WTC11 (cell line): ENCODE results near the gene PLIN5.

Experiments used
- ELF4 ChIP-seq: sonication (generic); formaldehyde crosslinking; IDR thresholded peaks from 2 replicates; pipeline ENCODE4 v1.8.1; 2022; ENCODE audit warnings: low read depth, mild to moderate bottlenecking, moderate library complexity, missing genetic modification reagents
- FOXJ3 ChIP-seq: sonication (generic); formaldehyde crosslinking; IDR thresholded peaks from 2 replicates; pipeline ENCODE4 v1.9.0; 2021; ENCODE audit warnings: missing genetic modification reagents, mild to moderate bottlenecking, borderline replicate concordance
- FOXK1 ChIP-seq: sonication (generic); formaldehyde crosslinking; IDR thresholded peaks from 2 replicates; pipeline ENCODE4 v1.8.0; 2022; ENCODE audit warnings: mild to moderate bottlenecking, moderate library complexity, missing genetic modification reagents
- FOXP1 ChIP-seq: sonication (generic); formaldehyde crosslinking; IDR thresholded peaks from 2 replicates; pipeline ENCODE4 v1.8.0; 2022; ENCODE audit warnings: missing genetic modification reagents, mild to moderate bottlenecking, moderate library complexity, borderline replicate concordance
- JUN ChIP-seq: sonication (generic); formaldehyde crosslinking; IDR thresholded peaks from 2 replicates; pipeline ENCODE4 v1.8.0; 2023; ENCODE audit warnings: mild to moderate bottlenecking, missing genetic modification reagents
- NR1H2 ChIP-seq: sonication (generic); formaldehyde crosslinking; IDR thresholded peaks from 2 replicates; pipeline ENCODE4 v1.9.0; 2021; ENCODE audit warnings: mild to moderate bottlenecking, moderate library complexity, missing genetic modification reagents
- SP1 ChIP-seq: sonication (generic); formaldehyde crosslinking; conservative IDR thresholded peaks from 2 replicates; pipeline ENCODE4 v1.8.1; 2022; ENCODE audit warnings: missing genetic modification reagents
- TEAD1 ChIP-seq: sonication (generic); formaldehyde crosslinking; IDR thresholded peaks from 2 replicates; pipeline ENCODE4 v1.8.0; 2022; ENCODE audit warnings: mild to moderate bottlenecking, missing genetic modification reagents
- TF ChIP-seq, protein P1 (sequence below): fragments of 200-600 bp; IDR thresholded peaks from 2 replicates; pipeline ENCODE4 v1.8.0; 2022; ENCODE audit warnings: antibody characterized with exemption
- TF ChIP-seq, protein P2 (sequence below): fragments of 250-450 bp; sonication (Bioruptor Pico); IDR thresholded peaks from 2 replicates; pipeline ENCODE4 v1.8.0; 2021; ENCODE audit warnings: mild to moderate bottlenecking
- TF ChIP-seq, protein P3 (sequence below): fragments of 250-450 bp; sonication (Bioruptor Pico); IDR thresholded peaks from 2 replicates; pipeline ENCODE4 v2.1.2; 2022; ENCODE audit warnings: mild to moderate bottlenecking, moderate library complexity
- TF ChIP-seq, protein P4 (sequence below): sonication (generic); formaldehyde crosslinking; IDR thresholded peaks from 2 replicates; pipeline ENCODE4 v1.8.1; 2022; ENCODE audit warnings: mild to moderate bottlenecking, moderate library complexity, missing genetic modification reagents
- TF ChIP-seq, protein P5 (sequence below): sonication (generic); formaldehyde crosslinking; conservative IDR thresholded peaks from 2 replicates; pipeline ENCODE4 v1.8.1; 2022; ENCODE audit warnings: mild to moderate bottlenecking, missing genetic modification reagents
- TF ChIP-seq, protein P6 (sequence below): sonication (generic); formaldehyde crosslinking; IDR thresholded peaks from 2 replicates; pipeline ENCODE4 v1.8.0; 2022; ENCODE audit warnings: missing genetic modification reagents

DNA sequence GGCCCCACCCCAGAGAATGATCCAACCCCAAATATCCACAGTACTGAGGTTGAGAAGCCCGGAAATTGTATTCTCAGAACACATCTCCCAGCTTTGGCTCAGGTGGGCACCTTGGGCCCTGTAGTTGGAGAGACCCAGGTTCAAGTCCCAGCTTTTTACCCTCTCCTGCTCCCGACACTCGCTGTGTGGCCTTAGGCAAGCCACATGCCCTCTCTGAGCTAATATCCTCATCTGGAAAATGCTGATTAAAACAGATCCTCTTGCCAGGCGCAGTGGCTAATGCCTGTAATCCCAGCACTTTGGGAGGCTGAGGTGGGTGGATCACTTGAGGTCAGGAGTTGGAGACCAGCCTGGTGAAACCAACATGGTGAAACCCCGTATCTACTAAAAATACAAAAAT, 19.3 kb downstream of the PLIN5 start:
- TF ChIP-seq ELF4 (CRISPR knock-in tag) = no peak
- TF ChIP-seq, protein P1, sequence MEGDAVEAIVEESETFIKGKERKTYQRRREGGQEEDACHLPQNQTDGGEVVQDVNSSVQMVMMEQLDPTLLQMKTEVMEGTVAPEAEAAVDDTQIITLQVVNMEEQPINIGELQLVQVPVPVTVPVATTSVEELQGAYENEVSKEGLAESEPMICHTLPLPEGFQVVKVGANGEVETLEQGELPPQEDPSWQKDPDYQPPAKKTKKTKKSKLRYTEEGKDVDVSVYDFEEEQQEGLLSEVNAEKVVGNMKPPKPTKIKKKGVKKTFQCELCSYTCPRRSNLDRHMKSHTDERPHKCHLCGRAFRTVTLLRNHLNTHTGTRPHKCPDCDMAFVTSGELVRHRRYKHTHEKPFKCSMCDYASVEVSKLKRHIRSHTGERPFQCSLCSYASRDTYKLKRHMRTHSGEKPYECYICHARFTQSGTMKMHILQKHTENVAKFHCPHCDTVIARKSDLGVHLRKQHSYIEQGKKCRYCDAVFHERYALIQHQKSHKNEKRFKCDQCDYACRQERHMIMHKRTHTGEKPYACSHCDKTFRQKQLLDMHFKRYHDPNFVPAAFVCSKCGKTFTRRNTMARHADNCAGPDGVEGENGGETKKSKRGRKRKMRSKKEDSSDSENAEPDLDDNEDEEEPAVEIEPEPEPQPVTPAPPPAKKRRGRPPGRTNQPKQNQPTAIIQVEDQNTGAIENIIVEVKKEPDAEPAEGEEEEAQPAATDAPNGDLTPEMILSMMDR = no peak
- TF ChIP-seq, protein P2, sequence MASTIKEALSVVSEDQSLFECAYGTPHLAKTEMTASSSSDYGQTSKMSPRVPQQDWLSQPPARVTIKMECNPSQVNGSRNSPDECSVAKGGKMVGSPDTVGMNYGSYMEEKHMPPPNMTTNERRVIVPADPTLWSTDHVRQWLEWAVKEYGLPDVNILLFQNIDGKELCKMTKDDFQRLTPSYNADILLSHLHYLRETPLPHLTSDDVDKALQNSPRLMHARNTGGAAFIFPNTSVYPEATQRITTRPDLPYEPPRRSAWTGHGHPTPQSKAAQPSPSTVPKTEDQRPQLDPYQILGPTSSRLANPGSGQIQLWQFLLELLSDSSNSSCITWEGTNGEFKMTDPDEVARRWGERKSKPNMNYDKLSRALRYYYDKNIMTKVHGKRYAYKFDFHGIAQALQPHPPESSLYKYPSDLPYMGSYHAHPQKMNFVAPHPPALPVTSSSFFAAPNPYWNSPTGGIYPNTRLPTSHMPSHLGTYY = no peak
- TF ChIP-seq FOXJ3 (CRISPR knock-in tag) = no peak
- TF ChIP-seq TEAD1 (CRISPR knock-in tag) = no peak
- TF ChIP-seq, protein P3, sequence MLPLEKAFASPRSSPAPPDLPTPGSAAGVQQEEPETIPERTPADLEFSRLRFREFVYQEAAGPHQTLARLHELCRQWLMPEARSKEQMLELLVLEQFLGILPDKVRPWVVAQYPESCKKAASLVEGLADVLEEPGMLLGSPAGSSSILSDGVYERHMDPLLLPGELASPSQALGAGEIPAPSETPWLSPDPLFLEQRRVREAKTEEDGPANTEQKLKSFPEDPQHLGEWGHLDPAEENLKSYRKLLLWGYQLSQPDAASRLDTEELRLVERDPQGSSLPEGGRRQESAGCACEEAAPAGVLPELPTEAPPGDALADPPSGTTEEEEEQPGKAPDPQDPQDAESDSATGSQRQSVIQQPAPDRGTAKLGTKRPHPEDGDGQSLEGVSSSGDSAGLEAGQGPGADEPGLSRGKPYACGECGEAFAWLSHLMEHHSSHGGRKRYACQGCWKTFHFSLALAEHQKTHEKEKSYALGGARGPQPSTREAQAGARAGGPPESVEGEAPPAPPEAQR (CRISPR knock-in tag) = no peak
- TF ChIP-seq, protein P4, sequence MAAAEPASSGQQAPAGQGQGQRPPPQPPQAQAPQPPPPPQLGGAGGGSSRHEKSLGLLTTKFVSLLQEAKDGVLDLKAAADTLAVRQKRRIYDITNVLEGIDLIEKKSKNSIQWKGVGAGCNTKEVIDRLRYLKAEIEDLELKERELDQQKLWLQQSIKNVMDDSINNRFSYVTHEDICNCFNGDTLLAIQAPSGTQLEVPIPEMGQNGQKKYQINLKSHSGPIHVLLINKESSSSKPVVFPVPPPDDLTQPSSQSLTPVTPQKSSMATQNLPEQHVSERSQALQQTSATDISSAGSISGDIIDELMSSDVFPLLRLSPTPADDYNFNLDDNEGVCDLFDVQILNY (CRISPR knock-in tag) = no peak
- TF ChIP-seq FOXK1 (CRISPR knock-in tag) = no peak
- TF ChIP-seq NR1H2 (CRISPR knock-in tag) = no peak
- TF ChIP-seq, protein P5, sequence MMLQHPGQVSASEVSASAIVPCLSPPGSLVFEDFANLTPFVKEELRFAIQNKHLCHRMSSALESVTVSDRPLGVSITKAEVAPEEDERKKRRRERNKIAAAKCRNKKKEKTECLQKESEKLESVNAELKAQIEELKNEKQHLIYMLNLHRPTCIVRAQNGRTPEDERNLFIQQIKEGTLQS = no peak
- no peak for TF ChIP-seq FOXP1 (CRISPR knock-in tag)
- no peak for TF ChIP-seq SP1 (CRISPR knock-in tag)
- TF ChIP-seq, protein P6, sequence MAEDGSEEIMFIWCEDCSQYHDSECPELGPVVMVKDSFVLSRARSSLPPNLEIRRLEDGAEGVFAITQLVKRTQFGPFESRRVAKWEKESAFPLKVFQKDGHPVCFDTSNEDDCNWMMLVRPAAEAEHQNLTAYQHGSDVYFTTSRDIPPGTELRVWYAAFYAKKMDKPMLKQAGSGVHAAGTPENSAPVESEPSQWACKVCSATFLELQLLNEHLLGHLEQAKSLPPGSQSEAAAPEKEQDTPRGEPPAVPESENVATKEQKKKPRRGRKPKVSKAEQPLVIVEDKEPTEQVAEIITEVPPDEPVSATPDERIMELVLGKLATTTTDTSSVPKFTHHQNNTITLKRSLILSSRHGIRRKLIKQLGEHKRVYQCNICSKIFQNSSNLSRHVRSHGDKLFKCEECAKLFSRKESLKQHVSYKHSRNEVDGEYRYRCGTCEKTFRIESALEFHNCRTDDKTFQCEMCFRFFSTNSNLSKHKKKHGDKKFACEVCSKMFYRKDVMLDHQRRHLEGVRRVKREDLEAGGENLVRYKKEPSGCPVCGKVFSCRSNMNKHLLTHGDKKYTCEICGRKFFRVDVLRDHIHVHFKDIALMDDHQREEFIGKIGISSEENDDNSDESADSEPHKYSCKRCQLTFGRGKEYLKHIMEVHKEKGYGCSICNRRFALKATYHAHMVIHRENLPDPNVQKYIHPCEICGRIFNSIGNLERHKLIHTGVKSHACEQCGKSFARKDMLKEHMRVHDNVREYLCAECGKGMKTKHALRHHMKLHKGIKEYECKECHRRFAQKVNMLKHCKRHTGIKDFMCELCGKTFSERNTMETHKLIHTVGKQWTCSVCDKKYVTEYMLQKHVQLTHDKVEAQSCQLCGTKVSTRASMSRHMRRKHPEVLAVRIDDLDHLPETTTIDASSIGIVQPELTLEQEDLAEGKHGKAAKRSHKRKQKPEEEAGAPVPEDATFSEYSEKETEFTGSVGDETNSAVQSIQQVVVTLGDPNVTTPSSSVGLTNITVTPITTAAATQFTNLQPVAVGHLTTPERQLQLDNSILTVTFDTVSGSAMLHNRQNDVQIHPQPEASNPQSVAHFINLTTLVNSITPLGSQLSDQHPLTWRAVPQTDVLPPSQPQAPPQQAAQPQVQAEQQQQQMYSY (CRISPR knock-in tag) = no peak
- no peak for TF ChIP-seq JUN (CRISPR knock-in tag)
